Neutrophil (primary cell): ENCODE measurements around the gene DAAM2.

ENCODE experiments used
- H3K27ac ChIP-seq: fragments of 200-600 bp; sonication (generic); 2 replicates; pipeline ENCODE4 v1.5.1; 2016; ENCODE audit warnings: mild to moderate bottlenecking, moderate library complexity
- H3K27me3 ChIP-seq: fragments of 200-600 bp; sonication (generic); 2 replicates; pipeline ENCODE4 v1.6.0; 2016; ENCODE audit warnings: mild to moderate bottlenecking
- H3K36me3 ChIP-seq: fragments of 200-600 bp; sonication (generic); 2 replicates; pipeline ENCODE4 v1.5.1; 2017
- H3K4me1 ChIP-seq, 2 experiments: fragments of 200-600 bp in 1 of 2; sonication (generic) in 1 of 2; 1 replicate in 1 of 2; 2 replicates in 1 of 2; pipeline versions ENCODE4 v1.5.1 to v1.6.1; 2013 to 2016; ENCODE audit warnings: low read depth in 1 of 2, low read length in 1 of 2, mild to moderate bottlenecking in 1 of 2, moderate library complexity in 1 of 2; ENCODE audit not compliant: control insufficient read depth in 1 of 2, insufficient read depth in 1 of 2
- H3K4me3 ChIP-seq, 2 experiments: fragments of 200-600 bp in 1 of 2; sonication (generic) in 1 of 2; 1 replicate in 1 of 2; 2 replicates in 1 of 2; pipeline ENCODE4 v1.5.1; 2013 to 2016; ENCODE audit warnings: low read depth in 1 of 2, low read length in 1 of 2, mild to moderate bottlenecking in 1 of 2, moderate library complexity in 1 of 2
- H3K9me3 ChIP-seq: fragments of 200-600 bp; sonication (generic); 2 replicates; pipeline ENCODE4 v1.5.1; 2016
- TF ChIP-seq, protein P1 (sequence below): fragments of 200-600 bp; sonication (generic); IDR thresholded peaks from 2 replicates; pipeline ENCODE4 v1.5.1; 2016; ENCODE audit warnings: antibody characterized with exemption

Gene DAAM2

DNA sequence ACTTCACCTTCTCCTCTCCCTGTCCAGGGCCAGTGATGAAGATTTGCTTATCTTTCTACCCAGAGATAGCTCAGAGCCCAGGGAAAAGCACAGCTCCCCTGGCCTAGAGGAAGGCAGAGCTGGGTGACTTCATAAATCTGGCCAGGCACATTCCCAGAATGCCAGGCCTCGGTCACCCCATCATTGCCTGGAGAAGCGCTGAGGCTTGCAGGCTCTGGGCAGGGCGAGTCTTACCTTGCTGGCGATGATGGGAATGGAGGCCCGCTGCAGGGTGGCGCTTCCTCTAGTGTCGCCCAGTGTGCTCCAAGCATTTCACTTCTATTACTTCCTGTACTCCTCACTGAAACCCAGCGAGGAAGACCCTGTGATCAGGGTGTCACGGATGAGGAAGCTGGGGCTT lies 60.1 kb downstream of the DAAM2 start:
- H3K9me3 ChIP-seq = no peaks in the 10 kb centered on the region
- no peak overlapping the region for H3K4me3 ChIP-seq
- no peaks in the 10 kb centered on the region for H3K4me1 ChIP-seq
- H3K27ac ChIP-seq = no peak overlapping the region
- TF ChIP-seq, protein P1, sequence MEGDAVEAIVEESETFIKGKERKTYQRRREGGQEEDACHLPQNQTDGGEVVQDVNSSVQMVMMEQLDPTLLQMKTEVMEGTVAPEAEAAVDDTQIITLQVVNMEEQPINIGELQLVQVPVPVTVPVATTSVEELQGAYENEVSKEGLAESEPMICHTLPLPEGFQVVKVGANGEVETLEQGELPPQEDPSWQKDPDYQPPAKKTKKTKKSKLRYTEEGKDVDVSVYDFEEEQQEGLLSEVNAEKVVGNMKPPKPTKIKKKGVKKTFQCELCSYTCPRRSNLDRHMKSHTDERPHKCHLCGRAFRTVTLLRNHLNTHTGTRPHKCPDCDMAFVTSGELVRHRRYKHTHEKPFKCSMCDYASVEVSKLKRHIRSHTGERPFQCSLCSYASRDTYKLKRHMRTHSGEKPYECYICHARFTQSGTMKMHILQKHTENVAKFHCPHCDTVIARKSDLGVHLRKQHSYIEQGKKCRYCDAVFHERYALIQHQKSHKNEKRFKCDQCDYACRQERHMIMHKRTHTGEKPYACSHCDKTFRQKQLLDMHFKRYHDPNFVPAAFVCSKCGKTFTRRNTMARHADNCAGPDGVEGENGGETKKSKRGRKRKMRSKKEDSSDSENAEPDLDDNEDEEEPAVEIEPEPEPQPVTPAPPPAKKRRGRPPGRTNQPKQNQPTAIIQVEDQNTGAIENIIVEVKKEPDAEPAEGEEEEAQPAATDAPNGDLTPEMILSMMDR = no peak
- no peaks in the 10 kb centered on the region for H3K27me3 ChIP-seq
- H3K36me3 ChIP-seq = peaks cover 4% of the 10 kb centered on the region

DNA sequence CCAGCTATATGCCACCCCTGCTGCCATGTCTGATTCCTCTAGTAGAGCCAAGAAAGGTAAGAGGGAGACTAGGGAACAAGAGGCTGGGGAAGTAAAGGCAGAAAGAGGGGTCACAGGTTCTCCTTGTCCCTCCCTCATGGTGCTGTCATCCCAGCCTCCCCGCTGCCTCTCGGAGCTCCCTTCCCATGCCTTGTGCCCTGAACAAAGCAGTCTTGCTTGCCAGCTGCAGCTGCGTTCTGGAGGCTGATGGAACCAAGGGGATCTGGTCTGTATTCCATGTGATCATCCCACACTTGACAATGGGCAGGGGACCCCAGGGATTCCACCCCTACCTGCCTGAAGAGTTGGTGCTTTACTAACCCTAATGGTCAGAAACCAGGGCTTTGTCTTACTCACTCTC lies 61.4 kb downstream of the DAAM2 start:
- Histone ChIP-seq H3K9me3 (no peaks in the 10 kb centered on the region), H3K27ac (no peak overlapping the region), H3K36me3 (peaks cover 4% of the 10 kb centered on the region), H3K4me1 (no peaks in the 10 kb centered on the region), H3K4me3 (no peak overlapping the region), H3K27me3 (peaks cover 5% of the 10 kb centered on the region)
- TF ChIP-seq, protein P1 = no peak

DNA sequence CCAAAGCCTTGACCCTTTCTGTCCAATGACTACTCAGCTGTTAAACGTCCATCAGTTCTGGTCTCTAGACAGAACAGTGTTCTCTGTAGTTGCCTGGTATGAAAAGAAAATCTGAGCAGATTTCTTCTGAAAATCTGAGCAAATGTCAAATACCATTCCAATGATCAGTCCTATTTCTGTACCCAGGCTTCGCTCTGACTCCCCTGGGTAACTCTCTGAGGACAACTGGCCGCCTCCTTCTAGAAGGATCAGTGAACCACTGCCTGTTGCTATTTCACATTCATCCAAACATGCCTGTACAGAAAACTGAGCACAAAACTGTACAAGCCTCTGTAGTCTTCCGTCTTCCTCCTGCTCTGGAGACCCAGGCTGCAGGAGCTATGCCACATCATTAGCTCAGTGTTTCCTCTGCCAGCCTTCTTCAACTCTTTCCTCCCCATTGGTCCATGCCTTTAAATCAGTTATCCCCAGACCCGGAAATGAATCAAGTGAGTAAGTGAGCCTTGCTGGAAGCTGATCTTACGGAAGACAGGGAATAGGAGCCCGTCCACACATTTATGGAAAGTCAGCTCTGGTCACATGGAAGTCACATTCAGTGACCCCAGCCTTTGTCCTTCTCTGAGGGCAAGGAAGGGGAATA lies 63.3 kb downstream of the DAAM2 start:
- H3K4me1 ChIP-seq = no peaks in the 10 kb centered on the region
- H3K27me3 ChIP-seq = peaks cover 23% of the 10 kb centered on the region
- H3K4me3 ChIP-seq = no peak overlapping the region
- peaks cover 4% of the 10 kb centered on the region for H3K36me3 ChIP-seq
- no peak overlapping the region for H3K27ac ChIP-seq
- no peaks in the 10 kb centered on the region for H3K9me3 ChIP-seq
- TF ChIP-seq, protein P1 = no peak

DNA sequence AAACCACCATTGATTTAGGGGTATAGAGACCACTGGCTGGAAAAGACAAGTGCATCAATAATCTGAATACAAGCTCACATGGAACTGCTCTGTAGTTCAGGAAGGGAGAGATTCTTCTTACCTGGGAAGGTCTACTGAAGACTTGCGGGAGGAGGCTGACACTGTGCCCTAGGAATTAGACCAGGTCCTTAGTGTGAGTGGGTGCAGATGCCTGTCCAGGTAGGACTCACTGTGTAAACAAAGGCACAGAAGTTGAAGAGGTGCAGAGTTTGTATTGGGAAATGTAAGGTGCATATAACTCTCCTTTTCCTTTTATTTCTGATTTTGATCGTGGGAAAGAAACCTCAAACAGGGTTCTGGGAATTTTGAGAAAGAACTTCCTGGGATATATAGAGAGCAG lies 66.8 kb downstream of the DAAM2 start:
- peaks cover 27% of the 10 kb centered on the region for H3K27me3 ChIP-seq
- no peaks in the 10 kb centered on the region for H3K9me3 ChIP-seq
- H3K4me3 ChIP-seq = no peak overlapping the region
- TF ChIP-seq, protein P1 = no peak
- H3K36me3 ChIP-seq = peaks cover 8% of the 10 kb centered on the region
- peaks cover 21 to 22% of the 10 kb centered on the region in 2 experiments for H3K4me1 ChIP-seq
- no peak overlapping the region for H3K27ac ChIP-seq

DNA sequence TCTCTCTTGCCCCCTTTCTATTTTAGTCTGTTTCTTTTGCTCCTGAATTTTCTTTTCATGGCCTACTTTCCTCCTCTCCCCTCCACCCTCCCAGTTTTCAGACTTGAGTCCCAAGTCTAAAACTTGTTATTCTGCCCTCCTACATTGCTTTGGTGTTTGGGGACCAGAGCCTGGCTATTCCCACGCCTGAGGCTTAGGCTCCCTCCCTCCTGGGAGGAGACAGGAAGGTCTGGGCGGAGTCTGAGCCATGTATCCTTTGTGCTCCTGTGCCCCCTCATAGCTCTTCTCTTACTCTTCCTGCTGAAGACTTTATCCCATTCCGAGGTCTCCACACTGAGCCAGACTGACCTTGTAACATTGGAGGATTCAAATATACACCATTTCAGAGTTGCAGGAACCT lies 69.5 kb downstream of the DAAM2 start:
- Histone ChIP-seq H3K4me3 (no peak overlapping the region), H3K27me3 (peaks cover 27% of the 10 kb centered on the region), H3K36me3 (peaks cover 5% of the 10 kb centered on the region), H3K4me1 (peaks cover 36 to 37% of the 10 kb centered on the region in 2 experiments), H3K9me3 (no peaks in the 10 kb centered on the region), H3K27ac (no peak overlapping the region)
- TF ChIP-seq, protein P1 = no peak
